ENCODE data around the gene SDC3.
"Not testable (repeated sequence)": the region's sequence is repeated elsewhere in the genome, so short reads cannot be mapped to it uniquely, and the experiment has no call there.

The SDC3 gene

DNA sequence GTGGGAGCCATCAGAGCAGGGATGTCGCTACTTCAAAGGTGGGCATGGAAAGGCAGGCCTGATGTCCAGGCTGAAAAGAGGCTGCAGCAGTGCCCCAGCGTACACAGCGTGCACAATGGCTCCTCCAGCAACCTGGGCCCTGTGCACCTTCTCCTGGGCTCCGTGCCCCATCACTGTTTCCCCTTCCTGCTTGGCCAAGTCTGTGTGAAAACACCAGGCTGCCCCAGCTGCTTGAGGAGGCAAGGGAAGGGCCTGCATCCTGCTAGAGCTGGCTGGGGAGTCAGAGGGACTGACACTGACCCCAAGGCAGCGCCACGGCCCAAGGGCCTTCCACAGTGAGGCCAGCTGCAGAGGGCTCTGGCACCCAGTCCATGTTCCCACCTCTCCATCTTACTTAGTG is 33.4 kb downstream of the SDC3 start:
- DNase-seq (ENCODE audit: low read depth in 2 of 2): no peak

DNA sequence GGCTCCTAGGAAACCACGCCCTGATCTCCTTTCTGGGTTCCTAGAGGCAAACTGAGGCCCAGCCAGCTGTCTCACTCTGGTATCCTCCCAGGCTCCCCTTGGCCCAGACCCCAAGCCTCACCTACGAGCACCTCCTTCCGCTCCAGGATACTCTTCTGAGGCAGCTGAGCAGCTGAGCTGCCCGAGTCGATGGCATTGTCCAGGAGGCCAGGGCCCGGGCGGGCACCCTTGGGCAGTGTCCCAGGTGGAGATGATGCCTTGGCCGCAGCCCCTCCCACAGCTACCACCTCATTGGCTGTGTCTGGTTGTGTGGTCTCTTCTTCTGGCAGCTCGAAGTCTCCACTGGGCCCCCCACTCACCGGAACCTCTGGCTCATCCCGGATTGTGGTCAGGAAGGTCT is 34.4 kb downstream of the SDC3 start:
- no peak for DNase-seq (ENCODE audit: low read depth in 2 of 2)

DNA sequence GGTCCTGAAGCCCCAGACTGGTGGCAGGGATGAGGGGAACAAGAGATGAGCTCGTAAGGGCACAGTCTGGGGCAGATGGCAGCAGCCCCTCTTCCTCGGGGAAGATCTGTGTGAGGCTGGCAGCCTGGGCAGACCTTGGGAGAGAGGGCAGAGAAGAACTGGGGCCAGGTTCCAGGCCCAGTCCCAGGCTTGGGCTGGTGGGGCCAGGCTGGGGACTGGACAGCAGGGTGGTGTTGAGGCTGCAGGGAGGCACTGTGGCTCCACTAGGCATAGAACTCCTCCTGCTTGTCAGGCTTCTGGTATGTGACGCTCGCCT is 35.7 kb downstream of the SDC3 start:
- DNase-seq (ENCODE audit: low read depth in 2 of 2): no peak

DNA sequence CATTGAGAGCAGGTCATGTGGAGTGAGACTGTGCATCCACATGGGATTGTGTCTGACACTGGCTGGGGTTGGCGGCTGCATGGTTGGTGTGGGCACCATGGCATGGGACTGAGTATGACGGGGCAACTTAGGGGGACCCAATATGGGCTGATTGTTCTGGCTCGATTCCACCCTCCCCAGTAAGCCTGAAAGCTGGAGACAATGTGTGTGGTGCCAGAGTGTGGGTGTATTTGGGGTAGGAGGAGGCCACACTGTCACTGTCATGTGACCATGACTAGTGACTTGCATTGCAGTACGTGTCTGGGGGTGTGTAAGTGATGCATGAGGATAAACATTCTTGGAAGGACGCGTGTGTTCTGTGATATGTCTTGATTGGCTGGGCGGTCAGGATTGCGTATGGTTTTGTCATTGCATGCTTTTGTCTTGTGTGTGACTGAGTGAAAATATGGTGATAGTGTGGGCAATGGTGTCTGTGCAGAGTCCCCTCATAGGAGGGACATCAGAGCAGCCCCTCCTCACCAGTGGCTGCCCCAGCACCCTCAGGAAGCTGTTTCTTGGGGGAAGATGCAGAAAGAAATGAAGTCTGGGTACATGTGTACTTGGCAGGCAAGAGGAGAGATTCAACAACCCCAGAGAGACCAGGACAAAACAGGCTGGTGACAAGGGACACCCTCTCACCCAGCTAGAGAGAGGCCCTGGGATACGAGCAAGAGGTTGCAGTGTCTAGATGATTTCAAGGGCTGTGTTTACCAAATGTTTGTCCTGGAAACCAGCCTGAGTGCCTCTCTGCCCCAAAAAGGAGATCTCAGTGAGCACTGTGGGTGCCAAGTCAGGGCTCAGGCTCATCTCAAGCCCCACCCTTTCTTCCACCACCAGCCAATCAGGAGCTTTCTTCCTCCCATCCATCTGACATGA is 36.3 kb downstream of the SDC3 start:
- DNase-seq (ENCODE audit: low read depth in 2 of 2): no peak

DNA sequence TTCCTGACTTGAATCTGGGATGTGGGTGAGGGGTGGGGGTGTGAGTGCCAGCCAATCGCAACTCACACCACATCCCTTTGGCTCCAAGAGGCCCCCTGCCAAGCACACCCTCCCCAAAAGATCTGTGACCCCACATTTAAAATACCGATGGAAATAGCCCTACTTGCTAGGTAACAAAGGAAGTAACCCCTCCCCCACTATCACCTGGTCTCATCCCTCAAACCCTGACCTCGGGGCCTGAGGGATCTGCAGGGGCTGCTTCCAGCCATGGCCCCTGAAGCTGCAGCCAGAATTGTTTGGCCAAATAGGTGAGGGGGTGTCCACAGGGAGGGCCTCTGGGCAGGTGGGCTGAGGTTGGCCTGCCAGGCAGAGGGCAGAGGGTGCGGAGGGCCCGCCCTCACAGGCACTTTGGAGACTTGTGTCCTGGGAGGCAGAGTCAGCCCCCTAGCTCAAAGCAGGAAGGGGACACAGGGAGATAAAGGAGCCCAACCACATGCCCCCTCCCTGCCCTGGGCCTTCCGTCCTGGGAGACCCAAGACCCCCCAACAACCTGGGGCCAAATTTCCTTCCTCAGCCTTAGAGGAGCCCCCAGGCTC is 37.2 kb downstream of the SDC3 start:
- no peak for DNase-seq (ENCODE audit: low read depth in 2 of 2)

DNA sequence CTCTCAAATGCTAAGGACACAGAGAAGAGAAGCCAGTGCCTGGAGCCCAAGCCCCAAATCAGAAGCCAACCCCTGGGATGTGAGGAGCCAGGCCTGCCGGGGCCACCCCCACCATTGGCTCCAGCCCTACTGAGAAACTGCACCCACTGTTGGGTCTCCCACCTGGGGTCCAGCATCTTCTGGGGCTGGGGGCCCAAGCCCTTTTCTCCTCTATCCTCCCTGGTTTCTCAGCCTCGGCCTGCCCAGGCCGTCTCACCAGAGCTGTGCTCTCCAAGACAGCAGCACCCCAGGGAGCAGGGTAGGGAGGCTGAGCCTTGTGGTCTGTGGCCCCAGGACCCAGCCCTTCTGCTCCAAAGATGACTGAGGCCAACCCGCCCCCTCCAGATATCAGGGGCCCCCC is 37.9 kb downstream of the SDC3 start:
- no peak for DNase-seq (ENCODE audit: low read depth in 2 of 2)

DNA sequence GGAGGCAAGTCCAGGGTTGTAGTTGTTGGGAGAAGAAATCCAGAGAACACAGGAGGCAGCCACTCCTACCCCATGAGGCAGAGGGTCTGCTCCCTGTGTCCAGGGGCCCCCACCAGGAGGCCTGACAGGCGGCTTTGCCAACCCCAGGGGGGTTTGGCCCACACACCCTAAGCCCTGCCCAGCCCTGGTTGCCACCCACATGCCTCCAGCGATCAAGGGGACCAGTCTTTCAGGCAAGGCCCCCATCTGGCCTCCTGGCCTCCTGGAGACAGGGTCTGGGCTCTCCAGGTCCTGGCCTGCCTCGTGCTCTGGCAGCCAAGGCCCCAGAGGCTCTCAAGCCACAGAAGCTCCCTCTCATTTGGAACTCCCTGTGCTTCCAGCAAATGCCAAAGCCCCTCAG is 38.5 kb downstream of the SDC3 start:
- DNase-seq (ENCODE audit: low read depth in 2 of 2): no peak

DNA sequence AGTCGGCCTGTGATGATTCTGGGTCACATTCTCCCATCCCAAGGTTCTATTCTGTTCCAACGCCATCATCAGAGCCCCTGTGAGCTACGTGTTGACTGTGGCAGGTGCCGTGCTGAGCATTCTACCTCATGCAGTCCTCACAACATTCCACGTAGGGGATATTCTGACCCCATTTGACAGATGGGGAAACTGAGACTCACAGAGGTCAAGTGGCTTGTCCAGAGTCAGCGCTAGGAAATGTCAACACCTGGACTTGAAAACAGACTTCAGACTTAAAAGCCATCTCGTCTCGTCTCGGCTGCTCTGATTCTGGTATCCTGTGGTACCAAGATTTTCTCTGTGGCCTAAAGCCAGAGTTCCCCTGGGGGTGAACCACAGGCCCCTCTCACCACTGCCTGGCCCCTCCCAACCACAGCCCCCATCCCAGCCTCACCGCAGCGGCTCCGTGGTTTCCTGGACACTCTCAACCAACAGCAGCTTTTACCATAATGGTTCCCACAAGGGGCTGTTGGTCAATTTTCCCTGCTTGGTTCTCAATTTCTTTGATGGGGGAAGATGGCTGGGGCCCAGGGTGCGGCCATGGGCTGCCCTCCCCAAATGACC is 39.6 kb downstream of the SDC3 start:
- peak; percentile 8 to 51 for DNase-seq (ENCODE audit: low read depth in 2 of 2)

DNA sequence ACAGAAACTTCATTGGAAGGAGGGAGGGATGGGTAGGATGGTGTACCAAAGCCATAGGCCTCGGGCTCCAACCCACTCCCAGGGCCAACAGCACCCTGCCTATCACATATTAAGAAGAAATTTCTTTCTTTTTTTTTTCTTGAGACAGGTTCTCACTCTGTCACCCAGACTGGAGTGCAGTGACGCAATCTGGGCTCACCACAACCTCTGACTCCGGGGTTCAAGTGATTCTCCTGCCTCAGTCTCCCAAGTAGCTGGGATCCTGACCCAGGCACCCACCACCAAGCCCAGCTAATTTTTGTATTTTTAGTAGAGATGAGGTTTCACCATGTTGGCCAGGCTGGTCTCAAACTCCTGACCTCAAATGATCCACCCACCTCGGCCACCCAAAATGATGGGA is 40.5 kb downstream of the SDC3 start:
- not testable (repeated sequence) for DNase-seq (ENCODE audit: low read depth in 2 of 2)

DNA sequence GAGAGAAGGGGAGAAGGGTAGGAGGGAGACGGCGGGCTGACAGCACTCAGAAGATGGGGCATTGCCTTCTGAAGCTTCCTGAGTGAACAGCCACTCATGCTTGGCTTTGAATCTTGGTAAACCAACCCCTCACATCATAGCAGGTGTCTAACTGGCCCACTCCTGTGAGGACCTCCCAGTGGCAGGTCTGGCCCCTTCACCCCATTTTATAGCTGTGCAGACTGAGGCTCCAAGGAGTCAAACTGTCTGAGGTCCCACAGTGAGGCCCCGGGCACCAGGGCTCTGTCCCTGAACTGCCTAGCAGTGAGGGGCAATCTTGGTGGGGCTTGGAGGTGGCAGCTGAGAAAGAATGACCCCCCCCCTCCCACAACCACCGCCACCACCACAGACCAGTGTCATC is 41.0 kb downstream of the SDC3 start:
- DNase-seq (ENCODE audit: low read depth in 2 of 2): no peak

DNA sequence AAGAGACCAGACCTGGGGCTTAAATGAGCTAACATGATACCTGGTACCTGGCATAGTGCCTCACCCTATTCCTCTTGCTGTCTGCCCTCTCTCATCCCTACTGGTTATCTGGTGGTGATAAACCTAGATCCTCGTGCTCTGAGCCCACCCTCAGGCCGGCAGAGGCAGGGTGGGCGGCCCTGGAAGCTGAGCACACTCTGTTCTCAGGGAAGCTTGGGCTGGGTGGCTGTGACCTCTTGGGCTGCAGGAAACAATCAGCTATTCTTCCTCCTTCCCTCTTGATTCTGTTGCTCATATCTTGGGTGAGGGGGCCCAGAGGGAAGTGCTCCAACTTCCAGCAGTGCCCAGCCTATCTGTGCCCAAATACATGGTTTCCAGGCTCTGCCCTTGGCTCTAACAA is 42.0 kb downstream of the SDC3 start:
- DNase-seq (ENCODE audit: low read depth in 2 of 2): no peak

DNA sequence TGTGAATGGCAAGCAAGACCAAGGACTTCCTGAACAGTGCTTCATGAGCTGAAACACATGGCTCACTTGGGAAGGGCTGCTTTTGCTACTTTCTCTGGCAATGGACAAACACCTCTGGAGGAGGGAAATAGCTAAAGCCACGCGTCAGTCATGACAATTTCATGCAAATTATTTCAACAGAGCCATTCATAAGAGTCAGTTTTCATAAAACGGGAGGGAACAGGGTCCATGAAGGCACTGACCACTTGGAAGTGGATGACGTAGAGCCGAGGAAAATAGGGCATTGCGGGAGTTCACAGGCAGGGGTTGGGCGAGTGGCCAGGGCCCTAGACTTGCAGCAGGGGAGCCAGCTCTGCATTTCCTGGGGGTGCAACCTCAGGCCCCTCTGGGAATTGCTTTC is 43.9 kb downstream of the SDC3 start:
- no peak for DNase-seq (ENCODE audit: low read depth in 2 of 2)

DNA sequence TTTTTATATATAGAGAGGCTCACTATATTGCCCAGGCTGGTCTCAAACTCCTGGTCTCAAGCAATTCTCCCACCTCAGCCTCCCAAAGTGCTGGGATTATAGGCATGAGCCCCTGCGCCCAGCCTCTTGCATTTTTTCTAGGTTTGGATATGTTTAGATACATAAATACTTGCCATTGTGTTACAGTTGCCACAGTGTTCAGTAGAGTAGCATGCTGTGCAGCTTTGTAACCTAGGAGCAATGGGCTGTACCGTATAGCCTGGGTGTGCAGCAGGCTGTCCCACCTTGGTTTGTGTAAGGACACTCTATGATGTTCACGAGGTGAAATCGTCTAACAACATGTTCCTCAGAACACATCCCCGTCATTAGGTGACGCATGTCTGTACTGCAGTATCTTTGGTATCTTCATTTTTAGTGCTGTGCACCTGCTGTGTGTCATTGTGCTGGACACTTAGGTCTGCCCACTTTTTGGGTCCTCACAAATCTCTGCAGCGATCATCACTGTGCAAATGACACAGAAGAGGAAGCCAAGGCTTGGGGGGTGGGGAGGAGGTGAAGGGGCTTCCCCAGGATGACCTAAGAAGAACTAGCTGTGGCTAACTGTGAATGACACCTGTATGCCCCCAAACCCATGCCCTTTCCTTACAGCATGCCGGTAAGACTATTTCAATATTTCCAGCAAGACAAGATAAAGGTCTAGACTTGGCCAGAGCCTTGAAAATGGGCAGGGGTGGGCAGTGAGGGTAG is 44.5 kb downstream of the SDC3 start:
- DNase-seq (ENCODE audit: low read depth in 2 of 2): no peak

DNA sequence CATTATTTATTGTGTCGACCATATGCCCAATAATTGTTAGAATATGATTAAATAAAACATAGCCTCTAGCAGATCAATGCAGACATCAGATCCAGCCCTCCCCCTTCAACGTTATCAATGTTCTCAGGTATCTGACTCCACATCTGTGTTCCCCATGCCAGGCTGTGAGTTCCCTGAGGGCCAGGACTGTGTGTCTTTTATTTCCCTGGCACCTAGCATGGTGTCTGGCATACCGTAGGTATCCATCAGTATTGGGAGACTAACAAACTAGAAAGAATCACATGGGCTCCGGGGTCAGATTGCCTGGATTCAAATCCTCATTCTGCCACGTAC is 48.3 kb downstream of the SDC3 start:
- DNase-seq (ENCODE audit: low read depth in 2 of 2): no peak

DNA sequence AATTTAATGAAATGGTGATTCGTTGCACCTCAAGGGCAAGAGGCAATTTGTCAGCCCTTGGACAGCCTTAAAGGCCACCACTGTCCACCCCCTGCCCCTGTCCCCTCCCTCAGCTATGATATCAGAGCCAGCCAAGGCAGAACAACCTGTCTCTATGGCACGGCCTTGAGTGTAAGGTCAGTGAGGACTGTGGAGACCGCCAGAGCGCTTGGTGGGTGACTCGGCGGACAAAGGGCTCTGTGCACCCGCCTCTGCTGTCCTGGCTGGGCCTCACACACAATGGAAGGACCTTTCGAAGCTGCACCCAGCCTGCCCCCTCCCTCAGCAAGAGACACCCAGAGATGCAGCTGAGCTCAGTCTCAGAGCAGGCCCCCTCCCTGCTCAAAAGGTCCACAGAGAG is 50.6 kb downstream of the SDC3 start:
- no peak for DNase-seq (ENCODE audit: low read depth in 2 of 2)

DNA sequence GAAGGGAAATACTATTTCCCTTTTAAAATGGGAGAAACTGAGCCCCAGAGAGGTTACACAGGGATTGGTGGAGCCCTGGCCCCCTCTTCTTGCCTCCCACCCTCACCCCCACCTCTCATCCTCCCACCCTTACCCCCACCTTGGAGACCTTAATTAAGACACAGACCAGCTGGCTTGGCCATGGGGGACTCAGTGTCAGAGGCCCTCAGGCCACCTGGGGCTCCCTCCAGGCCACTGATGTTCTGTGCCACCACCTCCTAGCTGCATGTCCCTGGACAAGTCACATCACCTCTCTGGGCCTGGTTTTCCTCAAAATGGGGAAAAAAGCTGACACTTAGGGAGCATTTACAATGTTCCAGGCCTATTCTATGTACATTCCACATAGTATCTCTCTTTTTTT is 51.5 kb downstream of the SDC3 start:
- DNase-seq (ENCODE audit: low read depth in 2 of 2): no peak

DNA sequence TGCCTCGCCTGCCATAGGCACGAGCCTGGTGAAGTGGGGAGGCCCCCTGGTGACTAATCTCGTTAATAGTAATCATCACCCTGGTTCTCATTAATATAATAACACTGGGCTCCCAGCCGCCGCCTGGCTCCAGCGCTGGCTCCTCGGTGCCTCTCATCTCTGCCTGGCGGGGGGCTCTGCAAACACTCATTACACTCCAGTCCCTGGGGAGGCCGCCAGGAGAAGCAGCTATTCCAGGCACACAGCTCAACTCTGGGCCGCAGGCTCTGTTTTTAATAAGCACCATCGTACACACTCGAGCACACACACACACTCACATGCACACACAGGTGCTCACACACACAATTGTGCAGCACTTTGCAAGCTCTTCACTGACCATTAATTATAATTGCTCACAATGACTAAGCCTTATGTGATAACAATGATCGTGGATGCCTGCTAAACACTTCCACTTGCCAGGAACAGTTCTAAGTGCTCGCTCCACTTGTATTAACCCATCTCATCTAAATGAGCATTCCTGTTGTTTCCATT is 52.2 kb downstream of the SDC3 start:
- no peak for DNase-seq (ENCODE audit: low read depth in 2 of 2)

DNA sequence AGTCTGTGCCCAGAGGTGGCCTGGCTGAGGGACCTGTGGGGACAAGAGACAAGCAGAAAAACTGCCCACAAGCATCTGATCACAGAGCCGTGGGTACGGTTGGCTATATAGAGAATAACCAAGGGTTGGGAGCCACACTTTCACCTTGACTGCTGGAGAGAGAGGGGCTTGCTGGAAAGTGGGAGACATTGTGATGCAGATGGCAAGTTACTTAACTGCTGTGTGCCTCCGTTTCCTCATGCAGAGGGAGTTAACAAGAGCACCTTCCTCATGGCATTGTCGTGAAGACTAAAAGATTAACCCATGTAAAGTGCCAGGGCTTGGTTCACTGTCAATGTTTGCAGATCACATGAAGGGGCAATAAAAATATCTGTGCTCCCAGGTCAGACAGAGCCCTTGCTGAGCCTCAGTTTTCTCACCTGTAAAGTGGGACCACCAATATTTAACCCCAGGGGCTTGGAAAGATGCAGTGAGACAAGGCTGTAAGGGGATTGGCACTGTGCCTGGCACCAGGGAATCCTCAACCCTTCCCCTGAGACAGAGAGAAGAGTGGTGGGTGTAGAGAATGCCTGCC is 52.8 kb downstream of the SDC3 start:
- DNase-seq (ENCODE audit: low read depth in 2 of 2): no peak

DNA sequence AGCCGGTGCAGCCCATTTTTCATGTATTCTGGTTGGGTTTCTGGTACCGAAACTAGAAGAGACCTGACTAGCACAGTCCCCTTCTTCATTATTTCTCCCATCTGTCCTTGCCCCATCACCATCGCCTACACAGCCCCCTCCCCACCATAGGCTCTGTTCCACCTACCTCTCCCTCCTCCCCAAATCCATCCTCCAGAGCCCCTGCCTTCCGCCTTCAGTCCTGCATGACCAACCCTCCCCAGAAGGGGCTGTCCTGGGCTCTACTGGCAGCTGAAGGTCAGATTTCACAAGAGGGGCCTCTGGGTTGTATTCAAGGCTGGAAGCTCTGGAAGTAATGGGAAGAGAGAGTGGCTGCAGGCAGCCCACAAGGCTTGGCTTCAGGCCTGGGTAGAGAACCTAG is 55.2 kb downstream of the SDC3 start:
- no peak for DNase-seq (ENCODE audit: low read depth in 2 of 2)

DNA sequence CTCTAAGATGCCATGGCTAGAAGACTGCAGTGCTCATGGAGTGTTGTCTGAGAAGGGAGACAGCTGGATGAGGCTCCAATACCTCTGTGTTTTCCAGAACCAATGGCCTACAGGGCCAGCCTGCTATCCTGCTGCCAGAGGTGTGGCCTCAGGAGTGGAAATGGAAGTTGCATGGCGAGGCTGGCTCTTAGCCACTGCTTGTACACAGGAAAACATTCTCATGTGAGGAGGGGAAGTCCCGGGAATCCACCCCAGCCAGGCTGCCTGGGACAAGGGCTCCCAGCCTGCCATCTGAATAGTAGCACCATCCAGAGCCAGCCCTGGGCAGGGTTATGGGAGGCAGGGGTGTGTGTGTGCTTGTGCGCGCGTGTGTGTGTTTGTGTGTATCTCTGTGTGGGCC is 56.5 kb downstream of the SDC3 start:
- DNase-seq (ENCODE audit: low read depth in 2 of 2): no peak

DNA sequence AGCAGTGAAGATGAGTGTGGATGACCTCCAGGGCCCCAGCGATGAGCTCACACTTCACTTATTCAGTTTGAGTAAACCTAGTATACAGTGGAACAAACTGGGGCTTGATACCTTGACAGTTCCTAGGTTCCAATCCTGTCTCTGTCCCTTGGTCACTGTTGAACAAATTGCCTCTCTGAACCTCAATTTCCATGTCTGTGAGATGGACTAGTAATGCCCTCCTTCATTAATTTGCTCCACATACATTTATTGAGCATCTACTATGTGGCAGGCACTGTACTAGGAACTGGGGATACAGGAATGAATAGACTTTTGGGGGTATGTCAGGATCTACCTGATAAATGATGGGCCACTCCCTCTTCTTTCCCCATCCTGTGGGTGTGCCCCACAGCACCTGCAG is 57.3 kb downstream of the SDC3 start:
- no peak for DNase-seq (ENCODE audit: low read depth in 2 of 2)

DNA sequence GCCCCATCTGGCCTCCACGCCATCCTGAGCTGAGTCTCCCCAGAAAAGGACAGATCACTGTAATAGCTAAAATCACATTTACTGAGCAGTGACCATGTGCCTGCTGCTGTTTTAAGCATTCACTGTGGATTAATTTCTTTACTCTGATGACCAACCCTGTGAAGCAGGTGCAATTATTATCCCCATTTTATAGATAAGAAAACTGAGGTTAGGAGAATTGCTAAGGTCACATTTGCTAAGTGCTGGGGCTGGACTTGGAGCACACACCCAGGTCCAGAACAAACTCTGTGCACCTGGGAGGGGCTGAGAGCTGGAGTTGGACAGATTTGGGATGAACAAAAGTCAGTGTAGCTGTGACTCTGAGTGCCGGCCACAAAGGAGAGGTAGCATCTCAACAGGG is 58.0 kb downstream of the SDC3 start:
- no peak for DNase-seq (ENCODE audit: low read depth in 2 of 2)
